Measurements from ENCODE around the gene KRTAP12-2. TPM values are rescaled to one million over a fixed set of nuclear protein-coding genes. Genes with fewer than 3 reads are reported as not detected.

Gene KRTAP12-2
- not detected in 2 replicates for total RNA-seq

- no peak within 1 kb of the TSS for H3K4me3 ChIP-seq (ENCODE audit: low read depth, low read length)
- DNase-seq (ENCODE audit: low read depth): no peak
- TF ChIP-seq, protein P1, sequence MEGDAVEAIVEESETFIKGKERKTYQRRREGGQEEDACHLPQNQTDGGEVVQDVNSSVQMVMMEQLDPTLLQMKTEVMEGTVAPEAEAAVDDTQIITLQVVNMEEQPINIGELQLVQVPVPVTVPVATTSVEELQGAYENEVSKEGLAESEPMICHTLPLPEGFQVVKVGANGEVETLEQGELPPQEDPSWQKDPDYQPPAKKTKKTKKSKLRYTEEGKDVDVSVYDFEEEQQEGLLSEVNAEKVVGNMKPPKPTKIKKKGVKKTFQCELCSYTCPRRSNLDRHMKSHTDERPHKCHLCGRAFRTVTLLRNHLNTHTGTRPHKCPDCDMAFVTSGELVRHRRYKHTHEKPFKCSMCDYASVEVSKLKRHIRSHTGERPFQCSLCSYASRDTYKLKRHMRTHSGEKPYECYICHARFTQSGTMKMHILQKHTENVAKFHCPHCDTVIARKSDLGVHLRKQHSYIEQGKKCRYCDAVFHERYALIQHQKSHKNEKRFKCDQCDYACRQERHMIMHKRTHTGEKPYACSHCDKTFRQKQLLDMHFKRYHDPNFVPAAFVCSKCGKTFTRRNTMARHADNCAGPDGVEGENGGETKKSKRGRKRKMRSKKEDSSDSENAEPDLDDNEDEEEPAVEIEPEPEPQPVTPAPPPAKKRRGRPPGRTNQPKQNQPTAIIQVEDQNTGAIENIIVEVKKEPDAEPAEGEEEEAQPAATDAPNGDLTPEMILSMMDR (conservative IDR thresholded peaks at IDR 0.05; ENCODE audit: low read depth, low read length): no peak
Measured at GRCh38 chr21:44666401-44667320, at the start of gene KRTAP12-2. Gene KRTAP12-2, minus strand, starts transcription at chr21:44666927. Its CDS starts 41 bp downstream, at chr21:44666886.

- DNase-seq (ENCODE audit: low read depth): no peak
- TF ChIP-seq, protein P1 (conservative IDR thresholded peaks at IDR 0.05; ENCODE audit: low read depth, low read length): no peak
- no peak overlapping the region for H3K4me3 ChIP-seq (ENCODE audit: low read depth, low read length)
Measured at GRCh38 chr21:44714905-44715304, 48.2 kb upstream of the KRTAP12-2 start.

- H3K4me3 ChIP-seq (ENCODE audit: low read depth, low read length): no peak overlapping the region
- DNase-seq (ENCODE audit: low read depth): no peak
- TF ChIP-seq, protein P1 (conservative IDR thresholded peaks at IDR 0.05; ENCODE audit: low read depth, low read length): no peak
Measured at GRCh38 chr21:44713846-44714245, 47.1 kb upstream of the KRTAP12-2 start.

DNA sequence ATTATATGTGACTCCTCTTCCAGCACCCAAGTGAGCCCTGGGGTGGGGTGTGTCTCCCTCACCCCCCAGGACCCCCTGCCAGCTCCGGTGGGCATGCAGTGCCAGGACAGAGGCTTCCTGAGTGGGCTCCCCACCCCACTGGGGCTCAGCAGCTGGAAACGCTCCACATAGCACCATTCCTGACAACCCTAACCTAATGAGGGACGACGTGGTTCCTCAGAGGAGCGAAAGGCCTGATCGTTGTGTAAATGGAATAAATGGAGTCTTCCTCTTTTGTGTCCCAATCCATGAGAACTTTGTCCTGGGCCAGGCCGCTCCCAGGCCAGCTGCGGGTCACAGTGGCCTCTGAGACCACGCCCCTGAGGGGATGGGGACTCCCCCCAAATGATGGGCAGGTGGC, 46.4 kb upstream of the KRTAP12-2 start:
- TF ChIP-seq, protein P1 (conservative IDR thresholded peaks at IDR 0.05; ENCODE audit: low read depth, low read length): no peak
- DNase-seq (ENCODE audit: low read depth): no peak
- no peak overlapping the region for H3K4me3 ChIP-seq (ENCODE audit: low read depth, low read length)

GRCh38 chr21:44712203-44713028, 45.7 kb upstream of the KRTAP12-2 start:
- H3K4me3 ChIP-seq (ENCODE audit: low read depth, low read length): no peak overlapping the region
- no peak for DNase-seq (ENCODE audit: low read depth)
- TF ChIP-seq, protein P1 (conservative IDR thresholded peaks at IDR 0.05; ENCODE audit: low read depth, low read length): no peak

GRCh38 chr21:44711327-44712202, 44.8 kb upstream of the KRTAP12-2 start, which contains the start of gene TSPEAR:
Gene TSPEAR, minus strand, starts transcription at chr21:44711572. Its CDS starts 58 bp downstream, at chr21:44711514.
- TF ChIP-seq, protein P1 (conservative IDR thresholded peaks at IDR 0.05; ENCODE audit: low read depth, low read length): no peak
- H3K4me3 ChIP-seq (ENCODE audit: low read depth, low read length): no peak within 1 kb of the TSS

More at GRCh38 chr21:44711327-44712202, 44.8 kb upstream of the KRTAP12-2 start, which contains the start of gene TSPEAR:
- DNase-seq (ENCODE audit: low read depth): no peak
